Measurements from ENCODE around the gene RRP36.

GRCh38 chr6:42979523-42980177, 41.8 kb upstream of the RRP36 start:
- TF ChIP-seq CTCF (IDR thresholded peaks at IDR 0.05; ENCODE audit: poor library complexity), result no peak
- TF ChIP-seq EZH2phosphoT487 (IDR thresholded peaks at IDR 0.05; ENCODE audit: low read depth, severe bottlenecking, unreplicated experiment), result no peak
- no peak for TF ChIP-seq EZH2 (IDR thresholded peaks at IDR 0.05; ENCODE audit: borderline replicate concordance)

Data from hepatocyte (in vitro differentiated cells).